ENCODE data around the gene HYAL1. TPM values are rescaled to one million over a fixed set of nuclear protein-coding genes. Genes with fewer than 3 reads are reported as not detected.
"Not testable (repeated sequence)": the region's sequence is repeated elsewhere in the genome, so short reads cannot be mapped to it uniquely, and the experiment has no call there.

HYAL1 gene
- total and polyA plus RNA-seq, 8 donors, result 3.1 to 11.7 (median 6.4) TPM

- Histone ChIP-seq H3K4me1 (peaks cover 4 to 14% (median 10%) of the 10 kb centered on the region in 3 donors), H3K36me3 (peaks cover 0 to 18% (median 5%) of the 10 kb centered on the region in 3 donors), H3K27me3 (no peaks in the 10 kb centered on the region), H3K27ac (no peak overlapping the region), H3K4me3 (no peak overlapping the region), H3K9me3 (no peaks in the 10 kb centered on the region)
- intact Hi-C loops (cut with DNase I), result no loop called here
- FAIRE-seq, result no peak
- no peak for ATAC-seq
- no peak for TF ChIP-seq CTCF (IDR thresholded peaks at IDR 0.05)
- peak in 3 of 6 donors; percentile 33 to 72 (median 41) for DNase-seq
- WGBS, 2 donors, result 84 to 87% methylated on average over 61 to 65 of the region's 65 CpGs
Observed at GRCh38 chr3:50275141-50275995, 28.0 kb downstream of the HYAL1 start.

- Histone ChIP-seq H3K4me3 (no peak overlapping the region), H3K27me3 (no peaks in the 10 kb centered on the region), H3K27ac (no peak overlapping the region), H3K36me3 (peaks cover 0 to 18% (median 5%) of the 10 kb centered on the region in 3 donors), H3K4me1 (peaks cover 4 to 14% (median 10%) of the 10 kb centered on the region in 3 donors), H3K9me3 (no peaks in the 10 kb centered on the region)
- intact Hi-C loops (cut with DNase I), result loop anchor here in 2 of 3 donors (5.0 kb wide), 2 partner anchors 47 to 82 kb away; partner anchors contain the start of gene GNAT1 (in 1 of the 2)
- ATAC-seq, result peak in 3 of 4 donors; percentile 19 to 41 (median 40)
- DNase-seq, result peak in 3 of 6 donors; percentile 67 to 83 (median 69)
- no peak for FAIRE-seq
- TF ChIP-seq CTCF (IDR thresholded peaks at IDR 0.05), result peak; percentile 23 to 65 (median 46)
- WGBS, 2 donors, result 61 to 63% methylated on average over 26 of the region's 26 CpGs
Observed at GRCh38 chr3:50274371-50275104, 28.8 kb downstream of the HYAL1 start.

- WGBS, 2 donors, result 71 to 75% methylated on average over 27 to 31 of the region's 31 CpGs
- intact Hi-C loops (cut with DNase I), result loop anchor here in 2 of 3 donors (5.0 kb wide), 2 partner anchors 46 to 81 kb away; partner anchors contain the start of gene GNAT1 (in 1 of the 2)
- H3K27me3 ChIP-seq, result no peaks in the 10 kb centered on the region
- peaks cover 0 to 18% (median 5%) of the 10 kb centered on the region in 3 donors for H3K36me3 ChIP-seq
- H3K4me3 ChIP-seq, result no peak overlapping the region
- H3K4me1 ChIP-seq, result peaks cover 4 to 14% (median 14%) of the 10 kb centered on the region in 3 donors
- TF ChIP-seq CTCF (IDR thresholded peaks at IDR 0.05), result no peak
- H3K9me3 ChIP-seq, result no peaks in the 10 kb centered on the region
- peak in 1 of 6 donors; percentile 36 for DNase-seq
- ATAC-seq, result no peak
- no peak for FAIRE-seq
- H3K27ac ChIP-seq, result no peak overlapping the region
Observed at GRCh38 chr3:50273689-50274065, 29.7 kb downstream of the HYAL1 start.

GRCh38 chr3:50272911-50273688 is 30.3 kb downstream of the HYAL1 start:
- 16 to 19% methylated on average over 60 to 61 of the region's 61 CpGs for WGBS, 2 donors
- H3K27me3 ChIP-seq, result no peaks in the 10 kb centered on the region
- H3K27ac ChIP-seq, result peak overlapping the region in 3 of 4 donors; percentile 2 to 93 (median 11)
- peak; percentile 79 to 99 (median 92) for DNase-seq
- H3K36me3 ChIP-seq, result peaks cover 0 to 18% (median 5%) of the 10 kb centered on the region in 3 donors
- intact Hi-C loops (cut with DNase I), result loop anchor here in 2 of 3 donors (5.0 kb wide), 2 partner anchors 46 to 81 kb away; partner anchors contain the start of gene GNAT1 (in 1 of the 2)
- H3K9me3 ChIP-seq, result no peaks in the 10 kb centered on the region
- peaks cover 9 to 19% (median 18%) of the 10 kb centered on the region in 3 donors for H3K4me1 ChIP-seq
- peak; percentile 96 to 98 (median 96) for TF ChIP-seq CTCF (IDR thresholded peaks at IDR 0.05)
- H3K4me3 ChIP-seq, result peak overlapping the region in 1 of 4 donors; percentile 26
- peak; percentile 53 to 78 (median 69) for ATAC-seq
- FAIRE-seq, result no peak

- H3K4me3 ChIP-seq, FAIRE-seq, H3K27me3 ChIP-seq, DNase-seq, H3K9me3 ChIP-seq, ATAC-seq: not testable (repeated sequence)
- Histone ChIP-seq H3K36me3 (peaks cover 0 to 18% (median 5%) of the 10 kb centered on the region in 3 donors), H3K4me1 (peaks cover 15 to 24% (median 24%) of the 10 kb centered on the region in 3 donors), H3K27ac (peak overlapping the region in 3 of 4 donors; percentile 2 to 93 (median 11))
- intact Hi-C loops (cut with DNase I), result loop anchor here in 2 of 3 donors (5.0 kb wide), 2 partner anchors 45 to 80 kb away; partner anchors contain the start of gene GNAT1 (in 1 of the 2)
- 60 to 62% methylated on average over 10 of the region's 10 CpGs for WGBS, 2 donors
Observed at GRCh38 chr3:50272538-50272910, 30.9 kb downstream of the HYAL1 start.

All from pancreas (tissue), 10 donors.